ENCODE data around the gene ZFTA.
"Not testable (repeated sequence)": the region's sequence is repeated elsewhere in the genome, so short reads cannot be mapped to it uniquely, and the experiment has no call there.

ZFTA gene

GRCh38 chr11:63768237-63769041, at the start of gene ZFTA:
ZFTA (minus strand) TSS chr11:63768775; CDS start chr11:63768622, 153 bp downstream.
- peak in 1 of 2 experiments; percentile 30 for DNase-seq

- no peak for DNase-seq
Observed at GRCh38 chr11:63817758-63818498, 49.4 kb upstream of the ZFTA start.

GRCh38 chr11:63816732-63817131, 48.2 kb upstream of the ZFTA start:
- no peak for DNase-seq

GRCh38 chr11:63816166-63816565, 47.6 kb upstream of the ZFTA start:
- no peak for DNase-seq

- DNase-seq = no peak
Observed at GRCh38 chr11:63814383-63814736, 45.8 kb upstream of the ZFTA start.

GRCh38 chr11:63813563-63814382, 45.2 kb upstream of the ZFTA start:
- peak in 1 of 2 experiments; percentile 14 for DNase-seq

GRCh38 chr11:63813035-63813562, 44.5 kb upstream of the ZFTA start, which contains the start of gene SPINDOC:
SPINDOC (plus strand) TSS chr11:63813456; CDS start chr11:63813687, 231 bp downstream.
- peak; percentile 45 to 72 for DNase-seq

- no peak for DNase-seq
Observed at GRCh38 chr11:63811522-63811921, 42.9 kb upstream of the ZFTA start.

GRCh38 chr11:63810383-63810782, 41.8 kb upstream of the ZFTA start:
- DNase-seq = not testable (repeated sequence)

GRCh38 chr11:63805844-63806415, 37.4 kb upstream of the ZFTA start:
- no peak for DNase-seq

GRCh38 chr11:63804259-63804658, 35.7 kb upstream of the ZFTA start:
- no peak for DNase-seq

- peak in 1 of 2 experiments; percentile 9 for DNase-seq
Observed at GRCh38 chr11:63802637-63803414, 34.3 kb upstream of the ZFTA start.

- DNase-seq = no peak
Observed at GRCh38 chr11:63800921-63801320, 32.3 kb upstream of the ZFTA start.

- DNase-seq = no peak
Observed at GRCh38 chr11:63795066-63795465, 26.5 kb upstream of the ZFTA start.

- no peak for DNase-seq
Observed at GRCh38 chr11:63793161-63793560, 24.6 kb upstream of the ZFTA start.

- no peak for DNase-seq
Observed at GRCh38 chr11:63791495-63792167, 23.1 kb upstream of the ZFTA start.

GRCh38 chr11:63785823-63786222, 17.2 kb upstream of the ZFTA start:
- no peak for DNase-seq

GRCh38 chr11:63783925-63784592, 15.5 kb upstream of the ZFTA start:
- DNase-seq = no peak

- DNase-seq = no peak
Observed at GRCh38 chr11:63782749-63783148, 14.2 kb upstream of the ZFTA start.

- no peak for DNase-seq
Observed at GRCh38 chr11:63779039-63779438, 10.5 kb upstream of the ZFTA start.

GRCh38 chr11:63775191-63775590, 6.6 kb upstream of the ZFTA start:
- DNase-seq = no peak
